NCI-H446 treated with DMSO at 0.1 percent for 48 hours (cell line): ENCODE measurements around the gene NHLRC2.

Experiments used
- DNase-seq: peaks from one replicate; lab custom pipeline; 2025; lab: John Stamatoyannopoulos, UW

The NHLRC2 gene

DNA sequence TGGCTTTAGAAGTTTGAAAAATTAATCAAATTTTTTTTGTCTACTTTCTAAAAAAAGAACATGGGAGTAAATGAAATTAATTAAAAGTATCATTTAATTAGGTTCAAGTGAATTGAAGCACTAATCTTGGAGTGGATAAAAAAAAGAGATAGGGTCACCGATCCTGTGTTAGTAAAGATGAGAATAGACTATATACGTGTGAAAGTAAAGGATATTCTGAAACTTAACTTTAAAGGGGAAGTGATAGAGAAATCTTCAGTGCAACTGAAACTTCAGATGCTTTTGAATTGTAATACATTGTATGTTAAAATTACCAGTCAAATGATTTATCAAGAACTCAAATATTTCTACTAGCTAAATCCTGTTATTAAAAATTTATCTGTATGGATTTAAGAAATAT, 4.8 kb downstream of the NHLRC2 start:
- no peak for DNase-seq

DNA sequence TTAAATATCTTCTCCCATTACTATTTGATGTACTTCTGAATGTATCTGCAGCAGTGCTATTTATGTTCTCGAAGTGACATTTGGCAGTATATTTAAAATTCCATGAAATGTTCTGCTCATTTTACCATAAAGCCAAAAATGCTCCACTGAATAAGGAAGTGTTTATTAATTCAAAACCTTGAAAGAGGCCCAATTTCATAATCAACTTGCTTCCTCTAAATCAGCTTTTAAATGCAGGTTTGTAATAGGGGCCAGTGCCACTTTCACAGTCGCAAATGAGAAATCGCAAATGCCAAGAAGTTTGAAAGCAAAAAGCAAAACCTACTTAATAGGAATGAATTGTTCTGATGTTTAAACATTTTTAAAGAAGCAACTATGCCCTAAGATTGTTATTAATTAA, 11.4 kb downstream of the NHLRC2 start:
- DNase-seq = no peak

DNA sequence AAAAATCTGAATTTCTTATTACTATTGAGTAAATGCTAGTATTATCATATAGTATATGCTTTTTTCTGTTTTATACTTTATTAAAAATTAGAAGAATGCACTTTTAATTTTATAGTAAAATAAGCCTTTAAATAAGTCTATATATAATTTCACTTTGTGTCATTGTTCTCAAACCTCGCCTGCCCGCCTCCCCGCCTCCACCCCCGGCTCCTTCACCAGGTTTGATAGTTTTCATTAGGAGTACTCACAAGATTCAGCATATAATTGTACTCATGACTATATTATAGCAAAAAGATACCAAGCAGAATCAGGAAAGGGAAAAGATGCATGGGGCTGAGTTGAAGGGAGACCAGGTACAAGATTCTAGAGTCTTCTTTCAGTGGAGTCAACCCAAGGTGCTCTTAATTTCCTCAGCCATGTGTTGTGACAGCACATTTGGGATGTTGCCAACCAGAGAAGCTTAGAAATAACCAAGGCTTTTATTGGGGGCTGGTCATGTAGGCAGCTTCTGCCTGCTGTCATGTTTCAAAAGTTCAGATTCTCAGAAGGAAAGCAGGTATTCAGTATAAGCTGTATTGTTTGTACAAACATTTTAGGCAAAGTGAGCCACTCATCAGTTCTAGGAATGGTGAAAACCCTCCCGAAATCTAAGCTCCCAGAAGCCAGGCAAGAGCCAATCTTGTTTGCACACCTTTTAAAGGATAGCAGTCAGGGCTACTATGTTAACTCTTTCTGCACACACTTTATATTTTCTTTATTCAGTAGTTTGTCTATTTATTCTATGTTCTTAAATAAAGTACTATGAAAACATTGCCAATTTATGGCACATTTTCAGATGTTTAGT, 12.3 kb downstream of the NHLRC2 start:
- no peak for DNase-seq

DNA sequence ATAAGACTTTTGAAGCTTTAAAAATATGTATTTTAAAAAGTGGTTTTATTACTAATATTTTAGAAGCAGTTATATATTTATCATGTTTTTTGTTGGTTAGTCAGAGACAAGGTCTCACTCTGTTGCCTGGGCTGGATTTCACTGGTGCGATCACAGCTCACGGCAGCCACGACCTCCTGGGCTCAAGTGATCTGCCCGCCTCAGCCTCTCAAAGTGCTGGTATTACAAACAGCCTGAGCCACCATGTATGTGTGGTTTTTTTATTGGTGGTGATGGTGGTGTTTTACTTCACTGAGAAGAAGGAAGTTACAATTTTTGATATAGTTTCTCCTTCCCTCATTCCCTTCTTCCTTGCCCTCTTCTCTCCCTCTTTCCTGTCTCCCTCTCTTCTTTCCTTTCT, 13.4 kb downstream of the NHLRC2 start:
- no peak for DNase-seq

DNA sequence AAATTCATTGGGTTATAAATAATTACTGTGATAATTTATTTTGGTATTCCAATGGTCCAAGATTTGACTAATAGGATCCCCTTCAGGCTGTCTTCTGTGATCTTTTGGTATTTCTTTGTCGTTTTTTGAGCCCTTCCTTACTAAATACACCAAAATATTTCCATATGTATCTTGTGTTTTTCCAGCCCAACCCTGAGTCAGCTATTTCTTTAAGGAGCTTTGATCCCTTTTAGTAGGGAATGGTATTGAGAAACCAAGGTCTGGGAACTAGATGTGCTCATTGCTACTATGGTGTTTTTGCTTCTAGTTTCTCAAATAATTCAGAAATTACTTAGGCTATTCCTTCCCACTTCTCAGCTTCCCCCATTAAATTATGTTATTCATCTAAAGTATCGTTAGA, 15.3 kb downstream of the NHLRC2 start:
- no peak for DNase-seq

DNA sequence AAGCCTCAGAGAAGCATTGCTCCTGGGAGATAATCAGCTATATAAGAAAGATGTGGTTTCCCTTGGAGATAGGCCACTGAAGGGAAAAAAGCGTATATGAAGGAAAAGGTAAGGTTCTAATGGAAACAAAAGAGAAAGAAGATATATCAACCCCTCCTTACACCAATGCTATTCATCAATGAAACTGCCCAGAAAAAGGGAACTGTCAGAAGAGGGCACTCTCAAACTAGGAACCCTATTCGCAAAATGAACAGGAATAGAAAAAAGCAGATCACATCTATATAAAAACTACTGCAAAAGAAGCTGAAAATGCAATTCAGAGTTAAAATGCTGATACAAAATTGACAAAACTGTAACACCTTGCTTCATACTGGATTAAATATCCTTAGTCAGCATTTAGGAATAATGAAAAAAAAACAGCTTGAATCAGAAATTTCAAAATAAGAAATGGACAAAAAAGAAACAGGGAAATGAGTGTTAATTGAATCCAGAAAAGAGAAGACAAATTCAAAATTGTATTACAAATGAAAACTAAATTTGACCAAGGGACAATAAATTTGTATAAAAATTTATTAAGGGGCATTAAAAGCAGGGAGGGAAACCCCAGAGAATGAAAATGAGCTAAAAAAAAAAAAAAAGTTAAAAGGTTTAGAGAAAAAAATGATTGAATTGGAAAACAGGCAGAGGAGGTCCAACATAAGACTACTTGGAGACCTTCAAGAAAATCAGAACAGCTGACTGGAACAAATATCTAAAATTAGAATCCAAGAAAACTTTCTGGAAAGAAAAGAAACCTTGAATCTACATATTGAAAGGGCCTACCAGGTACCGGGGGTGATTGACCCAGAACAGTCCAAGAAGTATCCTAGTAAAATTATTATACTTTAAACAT, 17.9 kb downstream of the NHLRC2 start:
- DNase-seq = no peak

DNA sequence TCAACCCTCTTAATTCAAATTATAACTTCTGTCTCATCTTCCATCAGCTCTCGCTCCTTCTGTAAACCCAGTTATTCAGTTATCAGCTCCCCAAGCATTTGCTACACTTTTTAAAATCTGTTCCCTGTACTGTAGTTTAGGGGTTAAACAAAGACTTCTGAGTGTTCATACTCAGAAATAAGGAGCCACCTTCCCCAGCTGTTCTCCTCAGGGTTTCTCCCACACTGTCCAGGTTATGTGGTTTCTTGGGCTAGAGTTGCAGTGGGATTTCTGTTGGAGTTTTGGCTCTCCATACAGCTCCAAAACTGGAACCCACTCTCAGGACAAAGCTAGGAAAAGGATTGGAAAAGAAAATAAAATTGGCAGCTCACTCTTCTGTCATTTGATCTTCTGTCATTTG, 20.8 kb downstream of the NHLRC2 start:
- DNase-seq = no peak

DNA sequence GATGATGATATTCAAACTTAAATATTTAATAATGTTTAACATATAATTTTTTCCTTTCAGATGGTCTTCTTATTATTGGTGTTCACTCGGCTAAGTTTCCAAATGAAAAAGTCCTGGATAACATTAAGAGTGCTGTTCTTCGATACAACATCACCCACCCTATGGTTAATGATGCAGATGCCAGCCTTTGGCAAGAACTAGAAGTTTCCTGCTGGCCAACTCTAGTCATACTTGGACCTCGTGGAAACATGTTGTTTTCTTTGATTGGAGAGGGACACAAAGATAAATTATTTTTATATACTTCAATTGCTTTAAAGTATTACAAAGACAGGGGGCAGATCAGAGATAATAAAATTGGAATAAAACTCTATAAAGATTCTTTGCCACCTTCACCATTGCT, 22.0 kb downstream of the NHLRC2 start:
- no peak for DNase-seq

DNA sequence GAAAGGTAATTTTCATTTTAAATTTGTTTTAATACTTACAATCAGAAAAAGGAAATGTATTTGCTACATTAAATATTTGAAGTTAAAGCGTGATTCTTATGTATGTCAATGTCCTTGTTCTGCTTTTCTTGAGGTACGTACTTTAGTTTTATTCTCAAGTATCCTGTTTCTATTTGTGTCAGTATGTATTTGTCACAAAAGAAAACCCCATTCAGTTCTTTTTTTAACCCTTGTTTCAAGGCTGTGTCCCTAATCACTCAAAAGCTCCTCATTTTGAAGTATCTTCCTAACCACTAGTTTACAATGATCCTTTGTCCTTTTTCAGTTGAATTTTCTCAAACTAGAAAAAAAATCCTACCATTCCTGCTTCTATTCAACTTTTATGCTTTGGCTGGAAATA, 25.2 kb downstream of the NHLRC2 start:
- no peak for DNase-seq

DNA sequence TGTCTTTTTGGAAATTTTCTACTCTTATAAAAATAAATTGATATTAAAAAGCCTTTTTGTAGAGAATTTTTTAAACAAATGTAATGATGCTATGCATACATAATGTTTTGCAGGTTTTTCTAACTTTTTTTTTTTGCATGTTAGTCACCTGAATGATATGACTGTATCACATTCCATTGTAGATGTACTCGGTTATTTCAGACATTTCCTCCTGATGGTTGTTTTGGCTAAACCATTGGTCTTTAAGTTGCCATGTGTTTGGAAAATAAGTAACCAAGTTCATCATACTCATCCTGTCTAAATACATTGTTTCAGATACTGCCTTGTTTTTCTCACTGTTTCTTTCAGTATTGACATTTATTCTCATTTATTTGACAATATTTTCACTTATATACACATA, 25.8 kb downstream of the NHLRC2 start:
- no peak for DNase-seq

DNA sequence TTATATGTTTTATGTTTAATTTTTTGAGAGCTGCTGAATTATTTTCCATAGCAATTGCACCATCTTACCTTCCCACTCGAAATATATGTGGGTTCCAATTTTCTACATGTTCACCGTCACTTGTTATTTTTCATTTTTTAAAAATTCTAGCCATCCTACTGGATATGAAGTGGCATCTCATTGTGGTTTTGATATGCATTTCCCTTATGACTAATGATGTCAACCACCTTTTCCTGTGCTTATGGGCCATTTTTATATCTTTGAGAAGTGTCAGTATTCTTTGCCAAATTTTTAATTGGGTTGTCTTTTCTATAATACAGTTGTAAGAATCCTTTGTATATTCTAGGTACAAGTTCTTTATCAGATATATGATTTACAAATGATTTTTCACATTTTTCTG, 27.8 kb downstream of the NHLRC2 start:
- no peak for DNase-seq

DNA sequence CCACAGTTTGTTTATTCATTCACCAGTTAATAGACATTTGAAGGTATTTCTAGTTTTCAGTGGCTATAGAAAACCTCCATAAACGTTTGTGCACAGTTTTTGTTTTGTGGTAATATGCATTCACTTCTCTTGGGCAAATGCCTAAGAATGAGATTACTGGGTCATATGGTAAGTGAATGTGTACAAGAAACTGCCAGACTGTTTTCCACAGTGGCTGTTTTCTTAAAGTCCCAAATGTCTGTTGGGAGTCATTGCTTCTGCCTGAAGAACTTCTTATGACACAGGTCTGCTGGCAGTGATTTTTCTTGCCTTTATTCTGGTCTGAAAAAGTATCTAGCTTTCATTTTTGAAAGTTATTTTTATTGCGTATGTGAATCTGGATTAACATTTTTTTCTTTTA, 35.5 kb downstream of the NHLRC2 start:
- DNase-seq = no peak

DNA sequence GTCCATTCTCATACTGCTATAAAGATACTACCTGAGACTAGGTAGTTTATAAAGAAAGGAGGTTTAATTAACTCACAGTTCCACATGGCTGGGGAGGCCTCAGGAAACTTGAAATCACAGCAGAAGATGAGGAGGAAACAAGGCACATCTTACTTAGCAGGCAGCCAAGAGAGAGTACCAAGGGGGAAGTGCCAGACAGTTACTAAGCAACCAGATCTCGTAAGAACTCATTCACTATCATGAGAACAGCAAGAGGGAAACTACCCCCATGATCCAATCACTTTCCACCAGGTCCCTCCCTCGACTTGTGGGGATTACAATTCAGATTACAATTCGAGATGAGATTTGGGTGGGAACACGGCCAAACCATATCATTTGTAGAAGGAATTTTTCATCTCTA, 36.3 kb downstream of the NHLRC2 start:
- no peak for DNase-seq

DNA sequence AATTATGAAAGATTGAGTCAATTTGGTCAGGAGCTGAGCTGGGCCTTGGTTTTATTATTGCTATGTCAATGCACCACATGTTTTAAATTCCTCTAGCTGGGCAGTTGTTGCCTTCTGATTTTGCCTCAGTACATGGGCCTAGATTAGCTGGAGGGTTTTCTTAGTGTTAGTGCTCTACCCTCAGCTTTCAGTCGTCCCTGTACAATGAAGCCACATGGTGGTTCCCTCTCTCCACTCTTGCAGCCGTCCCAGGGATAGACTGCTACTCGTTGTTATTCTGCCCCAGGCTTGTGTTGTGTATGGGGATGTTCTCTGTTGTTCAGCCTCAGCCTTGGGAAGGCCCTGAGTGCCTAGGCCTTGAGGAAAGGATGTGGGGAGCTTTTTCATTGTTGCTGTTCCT, 37.0 kb downstream of the NHLRC2 start:
- DNase-seq = no peak

DNA sequence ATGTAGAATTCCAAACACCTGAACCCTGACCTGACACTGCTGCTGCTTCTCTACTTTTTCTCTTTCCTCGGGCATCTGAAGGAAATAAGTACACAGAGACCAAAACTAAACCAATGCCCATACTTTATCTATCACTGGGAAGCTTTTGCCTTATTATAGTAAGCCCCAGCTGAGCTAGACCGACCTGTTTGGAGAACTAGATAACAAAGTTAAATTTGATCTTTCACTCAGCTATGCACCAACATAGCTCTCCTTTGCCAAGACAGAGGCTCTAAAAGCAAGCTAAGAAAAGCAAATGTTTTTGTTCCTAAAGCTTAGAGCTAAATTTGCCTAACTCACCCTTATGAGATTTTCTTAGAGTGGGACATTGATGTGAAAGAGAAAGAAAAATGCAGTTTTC, 39.1 kb downstream of the NHLRC2 start:
- DNase-seq = no peak

DNA sequence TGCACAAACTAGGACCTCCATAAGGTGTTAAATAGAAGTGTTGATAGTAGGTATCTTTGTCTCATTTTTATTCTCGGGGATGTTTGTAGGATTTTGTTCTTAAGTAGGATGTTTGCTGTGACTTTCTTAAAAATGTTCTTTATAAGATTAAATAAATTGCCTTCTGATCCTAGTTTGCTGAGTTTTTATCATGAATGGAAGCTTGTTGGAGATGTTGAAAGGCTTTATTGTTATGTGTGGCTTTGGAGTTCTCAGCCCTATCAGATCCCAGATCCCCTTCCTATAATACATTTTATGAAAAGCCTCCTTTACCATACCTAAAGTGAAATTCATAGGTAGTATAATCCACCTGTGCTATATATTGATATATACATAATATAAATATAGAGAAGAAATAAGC, 40.1 kb downstream of the NHLRC2 start:
- DNase-seq = no peak

DNA sequence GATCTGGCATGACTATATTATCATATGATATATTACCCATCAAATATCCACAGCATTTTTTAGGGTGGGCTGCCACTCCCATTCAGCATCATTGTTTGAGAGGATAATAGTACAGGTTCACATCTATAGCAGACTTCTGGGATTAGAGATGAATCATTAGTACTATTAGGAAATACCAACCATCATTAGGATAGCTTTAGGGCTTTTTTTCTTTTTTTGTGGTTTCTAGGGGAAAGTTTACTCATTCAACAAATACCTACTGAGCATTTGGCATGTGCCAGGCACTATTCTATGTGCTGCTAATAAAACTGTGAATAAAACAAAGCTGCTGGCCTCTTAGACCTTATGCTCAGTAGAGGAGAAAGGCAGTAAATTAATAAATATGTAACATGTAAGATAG, 40.6 kb downstream of the NHLRC2 start:
- DNase-seq = no peak

DNA sequence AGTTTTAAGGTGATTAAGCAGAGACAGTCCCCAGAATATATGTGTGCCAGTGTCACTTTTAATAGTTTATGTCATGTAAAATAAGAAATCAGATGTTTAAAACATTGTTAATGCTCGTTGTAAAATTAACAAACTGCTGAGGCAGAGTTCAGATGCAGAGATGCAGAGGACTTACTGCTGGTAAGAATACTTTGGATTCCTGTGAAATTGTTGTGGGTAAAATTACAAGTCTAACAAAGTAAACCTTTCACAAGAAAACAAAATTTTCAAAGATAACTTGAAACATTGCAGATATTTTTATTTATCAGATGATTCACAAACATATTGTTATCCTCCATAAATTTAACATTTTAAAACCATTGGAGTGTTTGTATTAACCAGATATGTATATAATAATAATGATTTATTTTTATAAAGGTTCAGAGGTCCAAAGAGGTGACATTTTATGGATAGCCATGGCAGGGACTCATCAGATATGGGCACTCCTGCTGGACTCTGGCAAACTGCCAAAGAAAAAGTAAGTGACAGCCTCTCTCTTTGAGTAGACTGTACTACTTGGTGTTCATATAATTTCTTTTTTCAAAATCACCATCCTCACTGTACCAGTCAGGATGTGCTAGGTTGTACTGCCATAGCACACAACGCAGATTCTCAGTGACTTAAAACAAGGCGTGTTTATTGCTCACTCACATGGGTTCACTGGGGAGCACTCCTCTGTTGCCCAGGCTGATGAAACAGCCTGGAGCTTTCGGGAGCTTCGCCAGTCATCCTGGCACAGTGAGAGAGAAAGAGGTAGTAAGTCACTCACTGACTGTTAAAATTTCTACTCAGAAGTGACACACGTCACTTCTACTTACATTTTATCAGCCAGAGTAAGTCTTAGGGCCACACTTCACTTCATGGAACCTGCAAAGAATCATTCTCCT, 43.5 kb downstream of the NHLRC2 start:
- DNase-seq = no peak

DNA sequence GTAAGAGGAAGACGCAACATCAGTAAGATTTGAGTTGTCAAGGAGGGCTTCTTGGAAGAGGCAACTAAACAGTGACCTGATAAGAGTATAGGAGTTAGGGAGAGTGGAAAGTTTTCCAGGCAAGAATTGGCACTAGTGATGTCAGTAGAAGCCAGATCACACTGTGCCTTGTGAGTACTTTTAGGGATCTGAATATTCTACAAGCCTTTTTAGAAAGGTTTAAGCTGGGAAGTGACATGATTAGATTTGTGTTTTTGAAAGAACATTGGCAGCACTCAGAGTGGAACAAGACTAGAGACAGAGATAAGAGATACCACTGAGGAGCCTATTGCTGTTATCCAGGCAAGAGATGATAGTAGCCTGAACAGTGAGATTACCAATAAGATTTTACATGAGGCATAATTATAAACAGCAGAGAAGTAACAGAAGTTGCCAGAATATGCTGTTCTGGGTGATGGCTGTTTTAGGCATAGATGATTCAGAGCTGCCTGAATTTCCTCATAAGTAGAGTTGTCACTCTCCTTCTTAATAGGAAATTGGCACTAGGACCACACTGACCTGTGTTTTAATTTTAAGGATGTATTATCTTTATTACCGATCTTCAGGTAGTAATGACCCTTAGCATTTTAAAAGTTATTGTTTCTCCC, 45.6 kb downstream of the NHLRC2 start:
- no peak for DNase-seq

DNA sequence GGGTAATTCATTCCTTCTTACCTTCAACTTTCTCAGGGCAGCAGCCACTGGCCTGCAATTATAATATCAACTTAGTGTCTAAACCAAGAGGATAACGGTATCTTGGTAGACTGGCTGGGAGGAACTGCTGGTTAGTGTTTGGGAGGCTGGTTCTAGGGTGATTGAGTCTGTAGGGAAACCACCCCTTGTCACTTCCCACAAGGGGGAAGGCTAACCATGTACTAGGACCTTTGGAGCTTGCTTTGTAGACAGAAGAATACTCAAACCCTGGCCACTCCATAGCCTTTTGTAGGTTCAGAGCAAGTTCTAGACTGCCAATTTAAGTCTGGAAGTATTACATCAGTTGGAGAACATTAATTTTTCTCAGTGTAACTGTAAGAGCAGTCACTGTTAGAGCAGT, 51.3 kb downstream of the NHLRC2 start:
- DNase-seq = no peak

DNA sequence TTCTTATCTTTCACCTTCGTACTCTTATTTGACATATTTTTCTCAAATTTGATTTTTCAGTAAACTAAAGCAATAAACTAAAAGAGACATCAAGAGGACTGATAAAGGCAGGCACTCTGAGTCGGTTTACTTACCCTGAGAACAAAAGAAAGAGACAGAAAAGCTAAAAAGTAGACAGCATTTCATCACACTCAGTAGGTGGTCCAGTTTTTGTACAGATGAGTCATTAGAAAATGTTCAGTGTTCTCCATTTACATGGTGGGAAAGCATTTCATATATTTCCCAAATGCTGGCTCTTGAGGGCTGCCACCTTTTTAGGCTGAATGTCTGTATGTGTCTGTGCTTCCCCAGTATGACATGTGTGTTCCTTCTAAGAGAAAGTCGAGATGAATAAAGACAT, 52.7 kb downstream of the NHLRC2 start:
- no peak for DNase-seq

DNA sequence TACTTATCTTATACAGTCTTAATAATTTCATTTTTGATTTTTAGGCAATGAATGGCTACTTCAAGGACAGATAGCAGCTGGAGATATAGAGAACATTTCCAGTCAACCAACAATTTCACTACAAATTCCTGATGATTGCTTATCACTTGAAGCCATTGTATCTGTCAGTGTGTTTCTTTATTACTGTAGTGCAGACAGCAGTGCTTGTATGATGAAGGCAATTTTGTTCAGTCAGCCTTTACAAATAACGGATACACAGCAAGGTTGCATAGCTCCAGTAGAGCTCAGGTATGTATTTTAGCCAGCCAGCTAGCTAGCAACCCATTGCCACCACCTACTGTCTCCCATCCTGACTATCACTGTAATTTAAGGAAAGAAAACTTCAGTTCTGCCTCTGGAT, 53.8 kb downstream of the NHLRC2 start:
- DNase-seq = no peak
